ENCODE data around the gene SLC25A21. TPM values are rescaled to one million over a fixed set of nuclear protein-coding genes. Genes with fewer than 3 reads are reported as not detected.
A peak's percentile ranks its signal among the peaks of the same experiment; 100 is the strongest.

The SLC25A21 gene
- total and polyA plus RNA-seq, 2 donors (not counting 1 experiment from before 2014, with no cell fraction given), result 0.50 to 0.62 TPM

DNA sequence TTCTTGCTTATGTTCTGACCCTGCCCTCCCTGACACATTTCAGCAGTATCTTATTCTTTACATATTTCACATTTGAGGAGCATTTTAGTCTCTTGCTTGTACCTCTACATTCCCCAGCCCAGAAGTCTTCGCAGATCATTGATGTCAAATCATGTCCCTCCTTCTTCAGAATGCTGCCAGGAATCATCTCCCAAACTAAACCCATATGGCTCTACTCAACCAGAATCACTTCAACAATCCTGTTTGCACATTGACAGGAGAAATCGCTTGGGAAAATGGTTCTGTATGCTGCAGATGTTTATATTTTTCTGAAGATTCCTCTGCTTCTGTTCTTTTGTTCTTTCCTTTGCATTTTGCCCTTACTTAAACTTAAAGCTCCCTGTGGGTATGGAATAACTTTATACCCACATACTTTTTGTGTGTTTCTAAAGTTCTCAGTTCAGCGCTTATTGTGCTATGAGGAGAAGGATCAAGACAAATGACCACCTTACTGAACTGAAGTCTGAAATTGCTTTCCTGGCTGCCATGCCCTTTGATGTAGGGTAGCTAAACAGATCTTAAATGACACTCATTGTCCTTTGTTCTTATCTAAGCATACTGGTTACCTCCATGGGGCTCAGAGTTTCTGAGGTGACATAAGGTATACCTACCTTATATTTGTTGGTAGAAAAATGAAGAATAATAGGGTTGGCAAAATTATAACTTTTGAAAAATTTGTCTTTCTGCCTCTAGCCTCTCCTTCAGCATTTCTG is 134.6 kb downstream of the SLC25A21 start:
- Histone ChIP-seq H3K4me2 (ENCODE audit: extremely low read depth, insufficient read depth, low read length) (no peak overlapping the region), H3K4me3 (replicated peaks in 1 of 4; ENCODE audit: control extremely low read depth in 1 of 4, insufficient read depth in 1 of 4, low read depth in 3 of 4, low read length in 4 of 4) (no peak overlapping the region), H3K9ac (ENCODE audit: insufficient read depth, low read length) (no peak overlapping the region), H2AFZ (ENCODE audit: low read length) (no peak overlapping the region), H3K27me3 (ENCODE audit: control insufficient read depth, insufficient read depth, low read length) (no peaks in the 10 kb centered on the region), H3K4me1 (ENCODE audit: control insufficient read depth, extremely low read depth, insufficient read depth, low read length) (peaks cover 2% of the 10 kb centered on the region), H3K36me3 (ENCODE audit: control insufficient read depth, insufficient read depth, low read length) (no peaks in the 10 kb centered on the region), H3K27ac (ENCODE audit: insufficient read depth, low read length) (no peak overlapping the region), H3K79me2 (ENCODE audit: control insufficient read depth, insufficient read depth, low read length) (no peaks in the 10 kb centered on the region), H4K20me1 (ENCODE audit: control insufficient read depth, extremely low read depth, insufficient read depth, low read length) (no peaks in the 10 kb centered on the region), H3K9me3 (ENCODE audit: control insufficient read depth, insufficient read depth, low read depth, low read length) (no peaks in the 10 kb centered on the region)
- DNase-seq (ENCODE audit: low read depth in 2 of 2), result no peak
- TF ChIP-seq EZH2 (IDR thresholded peaks at IDR 0.05; ENCODE audit: low read length, missing control alignments), result no peak
- TF ChIP-seq, protein P1, sequence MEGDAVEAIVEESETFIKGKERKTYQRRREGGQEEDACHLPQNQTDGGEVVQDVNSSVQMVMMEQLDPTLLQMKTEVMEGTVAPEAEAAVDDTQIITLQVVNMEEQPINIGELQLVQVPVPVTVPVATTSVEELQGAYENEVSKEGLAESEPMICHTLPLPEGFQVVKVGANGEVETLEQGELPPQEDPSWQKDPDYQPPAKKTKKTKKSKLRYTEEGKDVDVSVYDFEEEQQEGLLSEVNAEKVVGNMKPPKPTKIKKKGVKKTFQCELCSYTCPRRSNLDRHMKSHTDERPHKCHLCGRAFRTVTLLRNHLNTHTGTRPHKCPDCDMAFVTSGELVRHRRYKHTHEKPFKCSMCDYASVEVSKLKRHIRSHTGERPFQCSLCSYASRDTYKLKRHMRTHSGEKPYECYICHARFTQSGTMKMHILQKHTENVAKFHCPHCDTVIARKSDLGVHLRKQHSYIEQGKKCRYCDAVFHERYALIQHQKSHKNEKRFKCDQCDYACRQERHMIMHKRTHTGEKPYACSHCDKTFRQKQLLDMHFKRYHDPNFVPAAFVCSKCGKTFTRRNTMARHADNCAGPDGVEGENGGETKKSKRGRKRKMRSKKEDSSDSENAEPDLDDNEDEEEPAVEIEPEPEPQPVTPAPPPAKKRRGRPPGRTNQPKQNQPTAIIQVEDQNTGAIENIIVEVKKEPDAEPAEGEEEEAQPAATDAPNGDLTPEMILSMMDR (conservative IDR thresholded peaks at IDR 0.05 in 1 of 2, IDR thresholded peaks at IDR 0.05 in 1 of 2; ENCODE audit: low read depth in 1 of 2, low read length in 2 of 2), result no peak

DNA sequence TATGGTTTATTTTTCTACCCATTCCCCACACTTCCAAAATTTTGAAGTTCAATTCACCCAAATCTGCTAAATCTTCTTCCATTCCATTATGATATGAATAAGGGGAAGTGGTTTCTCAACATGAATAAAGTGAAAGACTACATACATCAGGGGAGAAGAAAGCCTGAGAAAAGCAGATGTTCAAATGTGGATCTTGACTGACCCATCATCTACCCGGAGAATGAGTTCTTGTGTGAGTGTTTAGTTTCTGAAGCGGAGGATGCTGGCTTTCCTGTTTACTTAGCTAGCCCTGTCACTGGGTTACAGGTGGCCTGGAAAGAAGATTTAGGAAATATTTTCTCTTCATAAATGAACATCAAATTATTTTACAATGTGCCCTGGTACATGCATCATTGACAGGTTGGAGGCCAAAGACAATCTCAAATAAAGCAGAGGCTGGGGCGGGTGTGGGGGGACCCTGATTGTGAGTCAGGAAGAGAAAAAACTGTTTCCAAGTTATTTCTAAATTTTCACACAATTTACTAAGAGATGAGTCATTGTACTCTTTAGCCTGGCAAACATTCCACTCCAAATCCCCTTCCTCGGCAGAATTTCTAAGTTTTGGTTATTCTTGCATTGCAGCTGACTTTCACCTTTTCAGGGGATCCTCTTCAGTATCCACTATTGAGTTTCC is 135.6 kb downstream of the SLC25A21 start:
- no peaks in the 10 kb centered on the region for H4K20me1 ChIP-seq (ENCODE audit: control insufficient read depth, extremely low read depth, insufficient read depth, low read length)
- H3K4me2 ChIP-seq (ENCODE audit: extremely low read depth, insufficient read depth, low read length), result no peak overlapping the region
- H2AFZ ChIP-seq (ENCODE audit: low read length), result no peak overlapping the region
- peaks cover 2% of the 10 kb centered on the region for H3K4me1 ChIP-seq (ENCODE audit: control insufficient read depth, extremely low read depth, insufficient read depth, low read length)
- H3K27me3 ChIP-seq (ENCODE audit: control insufficient read depth, insufficient read depth, low read length), result no peaks in the 10 kb centered on the region
- no peaks in the 10 kb centered on the region for H3K79me2 ChIP-seq (ENCODE audit: control insufficient read depth, insufficient read depth, low read length)
- no peak overlapping the region for H3K9ac ChIP-seq (ENCODE audit: insufficient read depth, low read length)
- TF ChIP-seq, protein P1 (conservative IDR thresholded peaks at IDR 0.05 in 1 of 2, IDR thresholded peaks at IDR 0.05 in 1 of 2; ENCODE audit: low read depth in 1 of 2, low read length in 2 of 2), result no peak
- TF ChIP-seq EZH2 (IDR thresholded peaks at IDR 0.05; ENCODE audit: low read length, missing control alignments), result no peak
- H3K36me3 ChIP-seq (ENCODE audit: control insufficient read depth, insufficient read depth, low read length), result no peaks in the 10 kb centered on the region
- H3K9me3 ChIP-seq (ENCODE audit: control insufficient read depth, insufficient read depth, low read depth, low read length), result no peaks in the 10 kb centered on the region
- H3K27ac ChIP-seq (ENCODE audit: insufficient read depth, low read length), result no peak overlapping the region
- H3K4me3 ChIP-seq (replicated peaks in 1 of 4; ENCODE audit: control extremely low read depth in 1 of 4, insufficient read depth in 1 of 4, low read depth in 3 of 4, low read length in 4 of 4), result no peak overlapping the region
- DNase-seq (ENCODE audit: low read depth in 2 of 2), result peak; percentile 53 to 63

DNA sequence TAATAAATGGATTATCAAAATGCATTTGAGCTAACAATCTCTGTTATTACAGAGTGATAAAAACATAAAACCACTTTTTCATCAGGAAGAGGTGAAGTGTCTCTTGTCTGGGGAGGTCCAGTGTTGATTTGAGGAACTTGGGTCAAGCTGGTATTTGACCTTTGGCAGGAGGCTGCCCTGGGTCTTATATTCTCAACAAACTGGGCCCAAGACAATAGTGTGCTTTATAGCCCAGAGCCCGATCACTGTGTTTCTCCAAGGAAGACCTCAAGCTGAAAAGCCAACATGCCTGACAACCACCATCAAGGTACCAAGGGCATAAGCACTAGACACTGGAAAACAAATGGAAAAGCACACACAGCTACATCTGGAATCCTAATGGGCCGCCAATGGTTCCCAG is 137.0 kb downstream of the SLC25A21 start:
- H3K36me3 ChIP-seq (ENCODE audit: control insufficient read depth, insufficient read depth, low read length), result no peaks in the 10 kb centered on the region
- H3K4me3 ChIP-seq (replicated peaks in 1 of 4; ENCODE audit: control extremely low read depth in 1 of 4, insufficient read depth in 1 of 4, low read depth in 3 of 4, low read length in 4 of 4), result no peak overlapping the region
- no peak overlapping the region for H2AFZ ChIP-seq (ENCODE audit: low read length)
- no peak for DNase-seq (ENCODE audit: low read depth in 2 of 2)
- no peaks in the 10 kb centered on the region for H3K27me3 ChIP-seq (ENCODE audit: control insufficient read depth, insufficient read depth, low read length)
- no peak overlapping the region for H3K27ac ChIP-seq (ENCODE audit: insufficient read depth, low read length)
- TF ChIP-seq, protein P1 (conservative IDR thresholded peaks at IDR 0.05 in 1 of 2, IDR thresholded peaks at IDR 0.05 in 1 of 2; ENCODE audit: low read depth in 1 of 2, low read length in 2 of 2), result no peak
- no peak for TF ChIP-seq EZH2 (IDR thresholded peaks at IDR 0.05; ENCODE audit: low read length, missing control alignments)
- no peaks in the 10 kb centered on the region for H3K79me2 ChIP-seq (ENCODE audit: control insufficient read depth, insufficient read depth, low read length)
- H4K20me1 ChIP-seq (ENCODE audit: control insufficient read depth, extremely low read depth, insufficient read depth, low read length), result no peaks in the 10 kb centered on the region
- H3K9ac ChIP-seq (ENCODE audit: insufficient read depth, low read length), result no peak overlapping the region
- H3K9me3 ChIP-seq (ENCODE audit: control insufficient read depth, insufficient read depth, low read depth, low read length), result no peaks in the 10 kb centered on the region
- no peak overlapping the region for H3K4me2 ChIP-seq (ENCODE audit: extremely low read depth, insufficient read depth, low read length)
- H3K4me1 ChIP-seq (ENCODE audit: control insufficient read depth, extremely low read depth, insufficient read depth, low read length), result peaks cover 2% of the 10 kb centered on the region
